ENCODE data around the gene SLC25A43.
"Not testable (repeated sequence)": the region's sequence is repeated elsewhere in the genome, so short reads cannot be mapped to it uniquely, and the experiment has no call there.

Gene SLC25A43

GRCh38 chrX:119477812-119478232 is 78.7 kb downstream of the SLC25A43 start:
- Histone ChIP-seq H3K9ac (ENCODE audit: low read depth in 1 of 2, low read length in 2 of 2) (peak overlapping the region in 1 of 2 donors; percentile 70), H3K27ac (ENCODE audit: low read depth, low read length) (peak overlapping the region; percentile 44), H3K4me3 (ENCODE audit: low read depth in 1 of 2, low read length in 2 of 2) (no peak overlapping the region)

GRCh38 chrX:119478504-119478903 is 79.4 kb downstream of the SLC25A43 start:
- H3K9me3 ChIP-seq (ENCODE audit: control insufficient read depth in 1 of 2, low read length in 2 of 2): no peaks in the 10 kb centered on the region
- H3K27me3 ChIP-seq (ENCODE audit: control insufficient read depth in 1 of 2, insufficient read depth in 2 of 2, low read length in 2 of 2): no peaks in the 10 kb centered on the region
- no peaks in the 10 kb centered on the region for H3K36me3 ChIP-seq (ENCODE audit: control insufficient read depth in 1 of 2, insufficient read depth in 2 of 2, low read length in 2 of 2)
- H3K4me1 ChIP-seq (ENCODE audit: control insufficient read depth in 1 of 2, insufficient read depth in 2 of 2, low read length in 2 of 2): peaks cover 7 to 9% of the 10 kb centered on the region in 2 donors
- peak overlapping the region; percentile 44 for H3K27ac ChIP-seq (ENCODE audit: low read depth, low read length)
- peak overlapping the region in 1 of 2 donors; percentile 70 for H3K9ac ChIP-seq (ENCODE audit: low read depth in 1 of 2, low read length in 2 of 2)
- no peak overlapping the region for H3K4me3 ChIP-seq (ENCODE audit: low read depth in 1 of 2, low read length in 2 of 2)

More at GRCh38 chrX:119477812-119478232, 78.7 kb downstream of the SLC25A43 start:
- Histone ChIP-seq H3K36me3 (ENCODE audit: control insufficient read depth in 1 of 2, insufficient read depth in 2 of 2, low read length in 2 of 2) (no peaks in the 10 kb centered on the region), H3K4me1 (ENCODE audit: control insufficient read depth in 1 of 2, insufficient read depth in 2 of 2, low read length in 2 of 2) (peaks cover 7 to 11% of the 10 kb centered on the region in 2 donors), H3K27me3 (ENCODE audit: control insufficient read depth in 1 of 2, insufficient read depth in 2 of 2, low read length in 2 of 2) (no peaks in the 10 kb centered on the region), H3K9me3 (ENCODE audit: control insufficient read depth in 1 of 2, low read length in 2 of 2) (no peaks in the 10 kb centered on the region)

GRCh38 chrX:119479845-119480244 is 80.7 kb downstream of the SLC25A43 start:
- Histone ChIP-seq H3K4me1 (ENCODE audit: control insufficient read depth in 1 of 2, insufficient read depth in 2 of 2, low read length in 2 of 2) (peaks cover 7 to 9% of the 10 kb centered on the region in 2 donors), H3K36me3 (ENCODE audit: control insufficient read depth in 1 of 2, insufficient read depth in 2 of 2, low read length in 2 of 2) (no peaks in the 10 kb centered on the region), H3K27ac (ENCODE audit: low read depth, low read length) (no peak overlapping the region), H3K4me3 (ENCODE audit: low read depth in 1 of 2, low read length in 2 of 2) (no peak overlapping the region), H3K9me3 (ENCODE audit: control insufficient read depth in 1 of 2, low read length in 2 of 2) (no peaks in the 10 kb centered on the region), H3K9ac (ENCODE audit: low read depth in 1 of 2, low read length in 2 of 2) (no peak overlapping the region), H3K27me3 (ENCODE audit: control insufficient read depth in 1 of 2, insufficient read depth in 2 of 2, low read length in 2 of 2) (no peaks in the 10 kb centered on the region)

- Histone ChIP-seq H3K9ac (ENCODE audit: low read depth in 1 of 2, low read length in 2 of 2) (peak overlapping the region in 1 of 2 donors; percentile 49), H3K36me3 (ENCODE audit: control insufficient read depth in 1 of 2, insufficient read depth in 2 of 2, low read length in 2 of 2) (no peaks in the 10 kb centered on the region), H3K4me1 (ENCODE audit: control insufficient read depth in 1 of 2, insufficient read depth in 2 of 2, low read length in 2 of 2) (peaks cover 7 to 9% of the 10 kb centered on the region in 2 donors), H3K9me3 (ENCODE audit: control insufficient read depth in 1 of 2, low read length in 2 of 2) (no peaks in the 10 kb centered on the region), H3K27ac (ENCODE audit: low read depth, low read length) (no peak overlapping the region), H3K27me3 (ENCODE audit: control insufficient read depth in 1 of 2, insufficient read depth in 2 of 2, low read length in 2 of 2) (no peaks in the 10 kb centered on the region), H3K4me3 (ENCODE audit: low read depth in 1 of 2, low read length in 2 of 2) (no peak overlapping the region)
Observed at GRCh38 chrX:119481323-119481801, 82.2 kb downstream of the SLC25A43 start.

- Histone ChIP-seq H3K9ac (ENCODE audit: low read depth in 1 of 2, low read length in 2 of 2) (peak overlapping the region in 1 of 2 donors; percentile 49), H3K27ac (ENCODE audit: low read depth, low read length) (peak overlapping the region; percentile 56), H3K4me3 (ENCODE audit: low read depth in 1 of 2, low read length in 2 of 2) (peak overlapping the region; percentile 47 to 58)
Observed at GRCh38 chrX:119482041-119482440, 82.9 kb downstream of the SLC25A43 start.

GRCh38 chrX:119482481-119483480 is 83.6 kb downstream of the SLC25A43 start:
- Histone ChIP-seq H3K27ac (ENCODE audit: low read depth, low read length) (peak overlapping the region; percentile 56), H3K27me3 (ENCODE audit: control insufficient read depth in 1 of 2, insufficient read depth in 2 of 2, low read length in 2 of 2) (no peaks in the 10 kb centered on the region), H3K4me3 (ENCODE audit: low read depth in 1 of 2, low read length in 2 of 2) (peak overlapping the region; percentile 47 to 58), H3K4me1 (ENCODE audit: control insufficient read depth in 1 of 2, insufficient read depth in 2 of 2, low read length in 2 of 2) (peaks cover 7 to 9% of the 10 kb centered on the region in 2 donors), H3K9me3 (ENCODE audit: control insufficient read depth in 1 of 2, low read length in 2 of 2) (no peaks in the 10 kb centered on the region), H3K9ac (ENCODE audit: low read depth in 1 of 2, low read length in 2 of 2) (peak overlapping the region; percentile 49 to 51), H3K36me3 (ENCODE audit: control insufficient read depth in 1 of 2, insufficient read depth in 2 of 2, low read length in 2 of 2) (no peaks in the 10 kb centered on the region)

More at GRCh38 chrX:119482041-119482440, 82.9 kb downstream of the SLC25A43 start:
- Histone ChIP-seq H3K36me3 (ENCODE audit: control insufficient read depth in 1 of 2, insufficient read depth in 2 of 2, low read length in 2 of 2) (no peaks in the 10 kb centered on the region), H3K4me1 (ENCODE audit: control insufficient read depth in 1 of 2, insufficient read depth in 2 of 2, low read length in 2 of 2) (peaks cover 7 to 9% of the 10 kb centered on the region in 2 donors), H3K9me3 (ENCODE audit: control insufficient read depth in 1 of 2, low read length in 2 of 2) (no peaks in the 10 kb centered on the region), H3K27me3 (ENCODE audit: control insufficient read depth in 1 of 2, insufficient read depth in 2 of 2, low read length in 2 of 2) (no peaks in the 10 kb centered on the region)

GRCh38 chrX:119486745-119487144 is 87.6 kb downstream of the SLC25A43 start:
- no peaks in the 10 kb centered on the region for H3K36me3 ChIP-seq (ENCODE audit: control insufficient read depth in 1 of 2, insufficient read depth in 2 of 2, low read length in 2 of 2)
- H3K9me3 ChIP-seq (ENCODE audit: control insufficient read depth in 1 of 2, low read length in 2 of 2): no peaks in the 10 kb centered on the region
- no peak overlapping the region for H3K27ac ChIP-seq (ENCODE audit: low read depth, low read length)
- no peak overlapping the region for H3K4me3 ChIP-seq (ENCODE audit: low read depth in 1 of 2, low read length in 2 of 2)
- H3K4me1 ChIP-seq (ENCODE audit: control insufficient read depth in 1 of 2, insufficient read depth in 2 of 2, low read length in 2 of 2): peaks cover 5 to 6% of the 10 kb centered on the region in 2 donors
- H3K9ac ChIP-seq (ENCODE audit: low read depth in 1 of 2, low read length in 2 of 2): no peak overlapping the region
- no peaks in the 10 kb centered on the region for H3K27me3 ChIP-seq (ENCODE audit: control insufficient read depth in 1 of 2, insufficient read depth in 2 of 2, low read length in 2 of 2)

- H3K4me3 ChIP-seq (ENCODE audit: low read depth in 1 of 2, low read length in 2 of 2); H3K27me3 ChIP-seq (ENCODE audit: control insufficient read depth in 1 of 2, insufficient read depth in 2 of 2, low read length in 2 of 2); H3K9me3 ChIP-seq (ENCODE audit: control insufficient read depth in 1 of 2, low read length in 2 of 2); H3K4me1 ChIP-seq (ENCODE audit: control insufficient read depth in 1 of 2, insufficient read depth in 2 of 2, low read length in 2 of 2); H3K36me3 ChIP-seq (ENCODE audit: control insufficient read depth in 1 of 2, insufficient read depth in 2 of 2, low read length in 2 of 2); H3K27ac ChIP-seq (ENCODE audit: low read depth, low read length); H3K9ac ChIP-seq (ENCODE audit: low read depth in 1 of 2, low read length in 2 of 2): not testable (repeated sequence)
Observed at GRCh38 chrX:119487766-119488165, 88.6 kb downstream of the SLC25A43 start.

- Histone ChIP-seq H3K9ac (ENCODE audit: low read depth in 1 of 2, low read length in 2 of 2) (no peak overlapping the region), H3K36me3 (ENCODE audit: control insufficient read depth in 1 of 2, insufficient read depth in 2 of 2, low read length in 2 of 2) (no peaks in the 10 kb centered on the region), H3K4me3 (ENCODE audit: low read depth in 1 of 2, low read length in 2 of 2) (no peak overlapping the region), H3K4me1 (ENCODE audit: control insufficient read depth in 1 of 2, insufficient read depth in 2 of 2, low read length in 2 of 2) (no peaks in the 10 kb centered on the region), H3K27me3 (ENCODE audit: control insufficient read depth in 1 of 2, insufficient read depth in 2 of 2, low read length in 2 of 2) (no peaks in the 10 kb centered on the region), H3K9me3 (ENCODE audit: control insufficient read depth in 1 of 2, low read length in 2 of 2) (no peaks in the 10 kb centered on the region), H3K27ac (ENCODE audit: low read depth, low read length) (no peak overlapping the region)
Observed at GRCh38 chrX:119488749-119489148, 89.6 kb downstream of the SLC25A43 start.
